Astrocyte of the cerebellum (primary cell): Measurements from ENCODE around the gene NDUFAF7.
"Not testable (repeated sequence)": the region's sequence is repeated elsewhere in the genome, so short reads cannot be mapped to it uniquely, and the experiment has no call there.

ENCODE experiments used
- DNase-seq: peaks from one replicate; pipeline ENCODE4 v3.0.0-alpha.2; 2011; ENCODE audit warnings: low read depth
- H3K4me3 ChIP-seq: 2 replicates; pipeline ENCODE4 v1.5.1; 2011; ENCODE audit warnings: mild to moderate bottlenecking, low read depth, low read length, moderate library complexity
- CTCF ChIP-seq: IDR thresholded peaks from 2 replicates; pipeline ENCODE4 v1.5.1; 2012; ENCODE audit warnings: low read length, low read depth, moderate library complexity, mild to moderate bottlenecking; ENCODE audit errors: missing control alignments
- in situ Hi-C: cut with HindIII; loops from 2 replicates; pipeline ENCODE4 v1.10.0; 2017; ENCODE audit warnings: low sequenced_read_pairs

The NDUFAF7 gene

GRCh38 chr2:37215250-37215649, 16.2 kb upstream of the NDUFAF7 start:
- no peak for DNase-seq
- no peak for TF ChIP-seq CTCF
- in situ Hi-C loops = no loop called here
- no peak overlapping the region for H3K4me3 ChIP-seq

DNA sequence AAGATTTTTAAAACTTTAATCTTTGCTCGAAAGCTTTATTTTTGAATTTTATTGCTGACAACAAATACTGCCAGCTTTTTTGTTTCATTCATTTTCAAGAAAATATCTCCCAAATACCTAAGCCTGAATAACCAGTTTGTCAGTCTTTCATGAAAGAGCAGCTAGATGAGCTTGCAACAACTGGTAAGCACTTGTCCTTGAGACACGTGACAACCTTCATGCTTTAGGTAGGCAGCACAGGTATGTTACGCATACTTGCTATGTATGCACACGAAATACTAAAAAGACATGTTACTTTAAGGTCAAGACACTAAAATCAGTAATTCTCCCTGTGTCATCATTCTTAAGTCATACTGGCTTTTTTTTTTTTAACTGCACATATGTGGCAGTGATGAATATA, 12.4 kb upstream of the NDUFAF7 start:
- no peak for DNase-seq
- H3K4me3 ChIP-seq = no peak overlapping the region
- in situ Hi-C loops = no loop called here
- no peak for TF ChIP-seq CTCF

- in situ Hi-C loops = no loop called here
- no peak overlapping the region for H3K4me3 ChIP-seq
- no peak for TF ChIP-seq CTCF
- no peak for DNase-seq
Observed at GRCh38 chr2:37223131-37223530, 8.3 kb upstream of the NDUFAF7 start.

- no peak for TF ChIP-seq CTCF
- DNase-seq = no peak
- in situ Hi-C loops = no loop called here
- no peak overlapping the region for H3K4me3 ChIP-seq
Observed at GRCh38 chr2:37224063-37224462, 7.4 kb upstream of the NDUFAF7 start.

DNA sequence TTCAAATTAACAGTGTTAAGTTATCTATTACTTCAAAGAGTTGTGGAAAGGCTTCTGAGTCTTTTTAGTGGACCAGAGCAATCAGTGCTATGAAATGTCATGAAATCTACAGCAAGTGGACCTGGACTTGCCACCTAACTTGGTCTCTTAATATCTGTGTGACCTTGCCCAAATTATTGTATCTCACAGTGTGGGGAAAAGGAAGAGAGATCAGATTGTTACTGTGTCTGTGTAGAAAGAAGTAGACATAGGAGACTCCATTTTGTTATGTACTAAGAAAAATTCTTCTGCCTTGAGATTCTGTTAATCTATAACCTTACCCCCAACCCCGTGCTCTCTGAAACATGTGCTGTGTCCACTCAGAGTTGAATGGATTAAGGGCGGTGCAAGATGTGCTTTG, 6.3 kb upstream of the NDUFAF7 start:
- DNase-seq, in situ Hi-C loops, H3K4me3 ChIP-seq: not testable (repeated sequence)

GRCh38 chr2:37226863-37227262, 4.6 kb upstream of the NDUFAF7 start:
- in situ Hi-C loops = no loop called here
- TF ChIP-seq CTCF = no peak
- DNase-seq = no peak
- H3K4me3 ChIP-seq = no peak overlapping the region

GRCh38 chr2:37228788-37229187, 2.7 kb upstream of the NDUFAF7 start:
- H3K4me3 ChIP-seq = no peak overlapping the region
- no peak for TF ChIP-seq CTCF
- no peak for DNase-seq
- in situ Hi-C loops = no loop called here
